ENCODE results near the gene TBC1D8B. TPM values are rescaled to one million over a fixed set of nuclear protein-coding genes. Genes with fewer than 3 reads are reported as not detected.

TBC1D8B gene
- total RNA-seq, 1 donor from 2014 or later: 7.1 TPM

GRCh38 chrX:106919932-106920452, 117.5 kb downstream of the TBC1D8B start, which contains the start of gene CLDN2:
TSS of gene CLDN2 (plus strand) at chrX:106920402. CDS start at chrX:106928229, 7,827 bp downstream.
- H3K27me3 ChIP-seq: no peaks in the 10 kb centered on the region
- H3K4me1 ChIP-seq: no peaks in the 10 kb centered on the region
- no peak within 1 kb of the TSS for H3K4me3 ChIP-seq
- no peaks in the 10 kb centered on the region for H3K9me3 ChIP-seq
- H3K27ac ChIP-seq: no peak within 1 kb of the TSS
- no peak for TF ChIP-seq CTCF (IDR thresholded peaks at IDR 0.05)
- H3K36me3 ChIP-seq: no peaks in the 10 kb centered on the region
- DNase-seq (ENCODE audit: low spot score in 2 of 2): no peak
- intact Hi-C loops (cut with DNase I): no loop called here

- Histone ChIP-seq H3K27ac (no peak overlapping the region), H3K4me1 (no peaks in the 10 kb centered on the region), H3K27me3 (no peaks in the 10 kb centered on the region), H3K4me3 (no peak overlapping the region), H3K9me3 (no peaks in the 10 kb centered on the region), H3K36me3 (no peaks in the 10 kb centered on the region)
- DNase-seq (ENCODE audit: low spot score in 2 of 2): no peak
- no peak for TF ChIP-seq CTCF (IDR thresholded peaks at IDR 0.05)
- intact Hi-C loops (cut with DNase I): no loop called here
Observed at GRCh38 chrX:106921637-106922036, 119.2 kb downstream of the TBC1D8B start.

Other genes with a start within 250 kb of the TBC1D8B start
- not detected for gene RADX, start 190.7 kb upstream of the TBC1D8B start, total RNA-seq
- 0.32 TPM for gene RNF128, start 76.0 kb upstream of the TBC1D8B start, total RNA-seq
- not detected for gene RIPPLY1, start 100.7 kb downstream of the TBC1D8B start, total RNA-seq
- gene CLDN2, start 117.7 kb downstream of the TBC1D8B start, total RNA-seq: 0.43 TPM
- gene MORC4, start 197.5 kb downstream of the TBC1D8B start, total RNA-seq: 7.1 TPM